Activated CD8-positive, alpha-beta memory T cell treated with anti-CD3 and anti-CD28 coated beads, Interleukin-2, amount 50 U/mL, for 4 hours (primary cell): ENCODE data around the gene CREB5.

ENCODE experiments used
- DNase-seq: peaks from one replicate; pipeline ENCODE4 v3.0.0-alpha.2; 2020

Gene CREB5

DNA sequence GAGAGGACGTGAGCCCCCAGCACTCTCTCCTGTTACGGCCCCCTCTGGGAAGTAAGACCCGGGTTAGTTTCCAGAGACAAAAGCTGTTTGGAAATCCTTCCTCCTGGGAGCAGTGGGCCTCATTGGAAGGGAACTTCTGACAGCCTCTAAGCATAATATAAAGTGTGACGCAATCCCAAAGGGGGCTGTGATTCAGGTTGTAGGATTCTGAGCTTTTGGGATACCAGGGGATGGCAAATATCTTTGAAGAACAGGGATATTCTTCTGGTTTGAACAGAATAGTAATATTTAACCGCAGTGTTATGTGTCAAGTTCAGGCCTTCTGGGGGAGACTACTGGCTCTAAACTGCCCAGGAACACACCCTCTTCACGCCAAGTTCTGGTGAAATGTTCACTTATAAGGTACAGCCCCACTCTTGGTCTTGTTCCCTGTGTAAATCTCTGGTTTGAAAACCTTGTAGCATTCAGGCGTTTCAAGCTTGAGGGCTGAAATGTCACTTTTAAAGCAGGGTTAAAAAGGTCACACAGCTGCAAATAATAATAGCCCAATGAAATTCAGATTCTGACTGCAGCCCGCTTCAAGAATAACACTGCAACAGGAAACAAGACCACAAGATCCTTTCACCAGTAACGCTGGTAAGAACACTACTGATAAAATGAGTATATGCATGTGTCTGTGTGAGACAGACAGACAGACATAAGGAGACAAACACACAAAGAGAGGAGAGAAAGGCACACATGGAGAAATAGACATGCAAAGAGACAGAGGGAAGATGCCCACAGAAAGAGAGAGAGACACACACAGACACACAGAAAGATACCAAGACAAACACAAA lies 69.0 kb downstream of the CREB5 start:
- DNase-seq: no peak

DNA sequence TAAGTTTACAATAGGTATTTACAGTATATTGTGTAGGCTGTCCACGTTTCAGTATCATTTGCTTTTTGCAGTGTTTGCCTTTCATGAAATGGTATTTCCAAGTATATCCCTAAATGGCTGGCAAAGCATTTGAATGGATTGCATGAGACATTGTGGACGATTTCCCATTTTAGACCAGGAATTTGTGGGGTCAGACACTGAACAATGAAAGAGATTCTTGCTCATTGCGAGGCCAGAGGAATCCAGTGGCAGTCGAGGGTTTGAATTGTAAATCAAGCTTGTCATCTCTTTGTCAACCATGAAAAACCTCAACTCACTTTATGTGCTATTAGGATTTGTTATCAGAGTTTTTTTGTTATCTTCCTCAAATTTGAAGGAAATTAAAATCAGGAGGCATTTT lies 70.8 kb downstream of the CREB5 start:
- no peak for DNase-seq

DNA sequence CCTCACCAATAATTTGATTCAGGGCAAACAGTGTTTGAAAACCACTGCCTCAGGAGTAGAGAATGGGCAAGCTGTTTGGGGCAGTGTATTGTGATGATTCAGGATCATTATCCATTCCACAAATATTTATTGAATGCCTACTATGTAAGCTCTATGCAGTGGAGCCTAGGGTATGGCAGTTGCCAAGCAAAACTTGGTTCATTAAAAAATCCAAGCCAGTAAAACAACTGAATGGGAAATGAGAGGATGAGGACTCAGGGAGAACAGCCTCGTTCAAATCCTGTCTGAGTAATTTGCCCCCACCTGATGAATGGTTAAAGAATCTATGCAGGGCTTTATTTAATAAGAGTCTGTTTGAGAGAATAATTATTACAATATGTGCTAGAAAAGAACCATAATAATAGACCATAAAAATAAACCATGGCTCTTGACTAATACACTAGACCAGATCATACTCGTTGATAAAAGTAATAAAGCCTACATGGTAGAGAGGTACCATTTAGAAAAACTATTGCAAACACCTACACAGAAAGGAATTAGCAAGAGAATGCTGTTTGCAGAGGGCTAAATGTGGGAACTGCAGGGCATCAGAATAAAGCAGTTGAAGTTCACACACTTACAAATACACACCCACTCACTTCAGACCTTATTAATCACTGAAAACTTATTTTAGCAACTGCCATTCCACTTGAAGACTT lies 71.7 kb downstream of the CREB5 start:
- DNase-seq: no peak

DNA sequence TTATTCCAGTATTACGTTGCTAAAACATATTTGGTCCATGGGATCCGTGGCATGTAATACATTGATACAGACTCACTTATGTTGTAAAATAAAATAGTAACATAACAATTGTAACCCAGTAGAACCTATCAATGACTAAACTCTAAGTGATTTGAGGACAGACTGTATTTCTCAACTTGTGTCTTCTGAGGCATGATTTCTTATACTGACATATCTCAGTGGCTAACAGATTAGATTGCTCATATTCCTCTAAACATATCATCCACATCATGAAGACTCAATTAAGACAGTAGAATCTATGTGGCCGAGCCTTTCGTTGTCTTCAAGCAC lies 72.3 kb downstream of the CREB5 start:
- DNase-seq: no peak

DNA sequence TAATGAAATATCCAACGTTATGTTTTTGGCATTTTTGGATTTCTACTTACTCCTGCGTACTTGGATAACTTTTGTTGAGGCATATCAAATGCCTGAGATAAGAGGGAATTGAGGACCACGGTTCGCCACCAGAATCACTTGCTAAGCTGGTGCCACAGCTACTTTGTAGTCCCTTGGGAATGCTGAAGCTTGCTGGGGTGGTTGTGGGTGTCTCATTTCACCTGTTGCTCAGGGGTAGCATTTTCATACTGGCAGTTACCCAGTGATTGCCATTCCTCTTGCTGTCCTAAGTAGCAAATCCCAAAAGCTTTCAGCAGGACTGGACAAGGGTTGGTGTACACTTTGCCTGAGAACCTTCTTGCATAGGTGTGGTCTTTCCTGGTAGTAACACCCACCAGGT lies 75.2 kb downstream of the CREB5 start:
- DNase-seq: no peak

DNA sequence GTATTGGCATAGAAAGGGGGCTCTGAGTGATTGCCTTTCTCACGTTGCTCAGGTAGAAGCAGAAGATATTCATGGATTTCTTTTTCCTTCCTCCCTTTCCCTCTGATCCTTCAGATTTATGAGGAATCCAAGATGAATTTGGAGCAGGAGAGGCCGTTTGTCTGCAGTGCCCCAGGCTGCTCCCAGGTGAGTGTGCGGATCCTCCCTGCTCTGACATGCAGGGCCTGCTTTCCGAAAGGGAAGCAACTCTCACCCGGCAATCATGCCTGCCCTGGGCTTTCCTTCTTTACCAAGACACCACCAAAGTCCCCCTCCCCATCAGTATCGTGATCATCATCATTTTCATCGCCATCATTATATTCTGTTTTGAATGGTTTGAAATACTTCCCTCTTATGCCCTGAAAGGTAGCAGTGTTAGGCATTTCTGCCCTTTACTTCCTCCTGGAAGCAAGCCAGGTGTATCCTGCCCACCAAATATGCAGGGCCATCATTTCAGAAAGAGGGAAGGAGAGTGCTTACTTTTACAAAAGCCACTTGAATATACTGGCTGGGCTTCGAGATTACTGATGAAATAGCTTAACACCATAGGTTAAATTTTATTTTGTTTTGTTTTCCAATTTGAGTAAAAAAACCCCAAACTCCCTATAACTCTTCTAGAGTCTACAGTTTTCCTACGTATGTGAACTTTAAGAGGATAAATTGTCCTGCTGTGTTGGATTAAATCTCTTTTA lies 75.9 kb downstream of the CREB5 start:
- DNase-seq: no peak

DNA sequence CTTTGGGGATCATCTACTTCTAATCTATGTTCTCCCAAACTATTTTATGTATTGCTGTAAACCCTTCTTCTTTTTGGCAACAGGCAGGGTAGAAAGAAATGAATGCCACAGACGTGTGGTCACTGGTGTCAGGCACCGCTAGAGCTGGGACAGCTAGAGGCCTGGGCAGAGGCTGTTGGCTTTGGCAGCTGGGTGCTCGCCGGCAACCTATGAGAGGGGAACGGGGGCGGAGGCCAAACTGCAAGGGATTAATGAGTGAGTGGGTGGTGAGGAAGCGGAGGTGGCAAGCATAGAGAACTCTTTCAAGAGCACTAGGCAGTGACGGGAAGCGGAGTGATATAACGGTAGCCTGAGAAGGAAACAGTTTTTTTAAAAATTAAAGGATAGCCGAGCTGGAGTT lies 78.5 kb downstream of the CREB5 start:
- DNase-seq: no peak

DNA sequence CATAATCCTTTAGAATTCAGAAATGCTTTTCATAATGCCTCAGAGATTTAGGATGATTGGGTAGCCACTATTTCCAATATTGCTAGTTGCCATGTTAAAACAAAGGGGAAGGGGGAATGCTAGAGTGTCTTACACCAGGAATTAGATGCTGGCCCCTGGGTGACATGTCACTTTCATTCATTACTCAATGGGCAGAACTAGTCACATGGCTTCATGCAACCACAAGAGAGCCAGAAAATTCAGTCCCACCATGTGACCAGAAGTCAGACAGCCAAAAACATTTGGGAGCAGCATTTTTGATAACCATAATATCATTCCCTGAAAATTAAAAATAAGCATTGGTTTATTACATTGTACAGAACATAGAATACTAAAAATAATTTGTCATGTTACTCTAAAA lies 81.2 kb downstream of the CREB5 start:
- DNase-seq: no peak

DNA sequence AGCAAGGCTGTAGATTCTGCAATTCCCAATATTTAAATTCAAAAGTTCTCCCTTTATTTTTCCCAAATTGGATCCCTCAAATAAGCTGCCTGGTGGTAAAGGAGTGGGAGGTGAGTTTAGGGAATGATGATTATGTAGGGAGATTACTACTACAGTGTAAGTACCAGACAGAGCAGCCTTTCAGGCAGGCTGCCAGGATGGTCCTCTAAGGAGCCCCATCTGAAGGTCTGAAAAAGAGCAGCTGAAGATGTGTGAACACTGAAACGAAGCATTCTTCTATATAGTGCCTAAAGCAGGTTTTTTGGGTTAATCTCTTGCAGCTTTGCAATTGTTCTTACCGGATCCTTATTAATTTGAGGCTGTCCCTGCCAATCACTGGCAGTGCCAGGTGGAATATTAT lies 84.7 kb downstream of the CREB5 start:
- no peak for DNase-seq

DNA sequence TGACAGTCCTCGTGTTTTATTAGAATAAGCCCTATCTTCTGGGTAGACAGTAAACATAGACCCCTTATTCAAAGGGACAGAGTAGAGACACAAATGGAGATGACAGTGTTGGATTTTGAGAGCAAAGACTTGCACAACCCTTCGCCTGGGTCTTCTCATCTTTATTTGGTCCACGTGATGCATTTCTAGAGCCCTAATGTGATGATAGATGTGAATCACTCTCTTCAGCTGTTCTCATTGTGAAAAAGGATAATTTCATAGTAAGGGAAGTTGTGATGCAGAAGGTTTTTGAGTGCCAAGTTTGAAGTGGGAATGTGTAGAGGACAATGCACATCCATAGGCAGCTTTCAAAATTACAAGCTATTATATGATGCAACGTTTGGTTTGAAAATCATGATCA lies 86.3 kb downstream of the CREB5 start:
- no peak for DNase-seq

DNA sequence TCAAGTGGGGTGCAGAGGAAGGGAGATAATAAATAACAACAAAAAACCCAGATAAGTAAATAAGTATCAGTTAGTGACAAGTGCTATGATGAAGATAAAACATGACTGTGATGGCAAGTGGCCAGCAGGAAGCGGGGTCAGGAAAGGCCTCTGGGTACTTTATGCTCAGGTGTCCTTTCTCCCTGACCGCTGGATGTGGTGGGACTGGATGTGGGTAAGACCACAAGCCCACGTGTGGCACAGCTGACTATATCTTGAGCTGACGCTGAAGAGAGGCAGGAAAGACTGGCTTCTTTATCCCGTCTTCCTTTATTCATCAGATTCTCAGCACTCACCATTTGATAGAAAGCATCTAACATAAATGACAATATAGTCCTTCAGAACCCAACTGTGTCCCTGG lies 87.8 kb downstream of the CREB5 start:
- no peak for DNase-seq

DNA sequence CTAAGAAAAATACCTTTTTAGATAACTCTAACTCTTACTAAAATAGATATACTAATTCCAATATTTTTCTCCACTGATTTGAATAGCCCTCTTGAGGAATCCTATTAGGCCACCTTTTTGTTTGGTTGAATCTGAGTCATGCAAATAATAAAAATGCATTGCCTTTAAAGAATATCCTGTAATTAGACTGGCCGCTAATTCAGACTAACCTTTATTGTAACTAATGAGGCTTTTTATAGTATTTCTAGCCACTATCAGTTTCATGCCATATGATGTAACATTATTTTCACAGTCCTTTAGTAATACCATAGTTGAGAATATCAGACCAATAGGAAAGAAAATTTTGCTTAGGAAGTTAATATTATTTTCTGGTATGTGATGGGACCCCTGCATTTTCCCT lies 90.1 kb downstream of the CREB5 start:
- no peak for DNase-seq

DNA sequence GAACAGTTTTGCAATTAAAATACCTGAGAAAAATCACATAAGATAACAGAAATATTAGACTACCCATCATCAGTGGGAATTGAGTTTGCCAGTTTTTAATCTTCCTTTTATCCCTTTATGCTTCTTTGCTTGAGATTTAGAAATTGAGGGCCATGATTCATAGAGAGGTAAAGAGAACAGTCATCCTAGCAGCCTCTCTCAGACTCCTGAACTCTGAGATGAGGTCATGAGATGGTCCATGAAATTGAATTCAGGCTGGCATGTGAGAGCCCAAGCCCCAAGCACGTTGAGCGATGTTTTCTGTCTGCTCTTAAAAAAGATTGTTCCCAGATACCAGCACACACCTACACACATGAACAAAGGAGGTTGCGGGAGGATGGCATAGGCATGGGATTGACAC lies 91.1 kb downstream of the CREB5 start:
- no peak for DNase-seq

DNA sequence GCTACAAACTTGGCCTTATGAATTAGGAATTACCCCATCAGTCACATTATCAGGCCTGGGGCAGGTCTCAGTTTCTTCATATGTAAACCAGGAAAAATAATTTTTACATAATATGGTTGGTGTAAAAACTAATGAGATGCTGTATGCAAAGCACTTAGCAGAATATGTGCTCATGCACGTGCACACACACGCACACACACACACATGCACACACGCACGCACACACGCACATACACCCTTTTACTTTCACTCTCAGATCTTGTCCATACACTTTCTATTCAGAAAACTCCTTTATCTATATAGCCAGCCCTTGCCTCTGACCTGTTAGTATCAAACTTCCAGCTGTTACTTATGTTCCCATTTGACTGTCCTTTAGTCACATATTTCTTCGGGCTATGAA lies 92.7 kb downstream of the CREB5 start:
- no peak for DNase-seq

DNA sequence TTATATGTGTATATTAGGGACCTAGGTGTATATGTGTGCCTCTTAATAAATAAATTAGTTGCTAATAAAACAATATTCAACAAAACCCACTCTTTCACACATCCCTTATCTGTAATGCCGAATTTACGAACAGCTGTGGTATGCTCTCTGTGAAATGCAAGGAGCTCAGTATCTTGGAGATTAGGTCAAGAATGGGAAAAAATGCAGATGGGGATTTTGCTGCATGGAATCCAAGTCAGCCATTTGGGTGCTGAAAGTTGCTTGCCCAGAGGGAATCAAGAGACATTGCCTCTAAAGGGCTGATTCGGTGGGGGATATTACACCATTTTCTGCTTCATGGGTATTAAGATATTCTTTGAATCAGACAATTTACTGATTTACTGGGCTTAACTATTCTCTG lies 93.5 kb downstream of the CREB5 start:
- DNase-seq: no peak

DNA sequence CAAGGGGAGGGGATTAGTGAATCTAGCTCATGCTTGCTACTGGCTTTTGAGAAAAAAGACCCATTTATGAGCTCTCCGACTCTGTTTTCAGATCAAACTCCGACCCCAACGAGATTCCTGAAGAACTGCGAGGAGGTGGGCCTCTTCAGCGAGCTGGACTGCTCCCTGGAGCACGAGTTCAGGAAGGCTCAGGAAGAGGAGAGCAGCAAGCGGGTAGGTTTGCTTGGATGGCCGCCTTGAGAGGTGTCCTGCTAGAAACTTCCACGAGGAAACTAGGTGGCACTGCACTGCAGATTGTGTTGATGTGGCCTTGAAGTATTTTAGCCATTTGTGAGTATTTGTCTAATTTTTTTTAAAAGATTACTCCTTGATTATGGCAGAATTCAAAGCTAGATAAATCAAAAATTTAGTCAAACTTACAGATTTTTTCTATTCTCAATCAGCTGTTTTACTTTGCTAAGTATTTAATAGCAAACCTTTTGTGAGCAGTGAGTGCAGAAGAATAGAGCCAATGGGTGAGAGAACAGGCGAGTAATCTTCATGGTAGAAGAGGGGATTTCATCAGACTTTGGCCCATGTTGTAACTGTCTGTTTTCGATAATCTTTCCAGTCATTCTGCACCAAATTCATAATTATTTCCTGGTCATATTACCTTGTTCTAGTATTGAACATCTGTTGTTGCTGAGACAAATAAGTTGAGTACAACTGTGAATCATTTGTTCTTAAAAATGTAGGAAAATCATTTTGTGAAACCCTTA lies 95.4 kb downstream of the CREB5 start:
- no peak for DNase-seq

DNA sequence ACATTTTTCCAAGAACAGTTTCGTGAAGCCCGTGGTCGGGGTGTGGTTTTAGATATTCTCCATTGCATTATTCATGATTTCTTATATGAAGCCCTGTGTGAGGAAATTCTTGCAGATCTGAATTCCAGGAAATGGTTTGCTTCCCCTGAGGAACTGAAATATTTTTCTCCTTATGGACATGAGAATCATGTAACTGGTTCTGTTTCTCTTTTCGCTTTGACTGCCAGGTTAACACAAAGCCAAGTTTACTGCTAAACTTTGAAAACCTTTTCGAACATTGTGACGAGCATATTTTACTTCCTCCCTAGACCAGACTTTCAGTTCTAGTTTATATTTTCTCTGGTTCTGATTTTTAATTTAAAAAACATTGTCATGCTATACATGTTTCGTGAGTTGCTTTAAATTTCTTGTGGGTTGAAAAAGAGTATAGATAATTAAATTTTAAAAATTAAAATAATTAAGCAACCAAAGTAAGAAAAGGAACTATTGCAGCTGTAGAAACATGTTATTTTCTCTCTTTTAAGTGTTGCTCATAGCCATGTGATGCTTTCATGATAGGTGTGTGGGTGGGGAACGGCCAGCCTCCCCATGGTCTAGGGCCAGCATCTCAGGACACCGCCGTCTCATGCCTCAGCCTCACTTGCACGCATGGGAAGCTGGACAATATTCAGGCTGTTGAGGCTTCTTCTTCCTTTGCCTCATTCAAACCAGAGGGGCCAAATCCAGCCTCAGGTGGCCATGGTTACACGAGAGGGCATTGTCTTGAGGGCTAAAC lies 97.1 kb downstream of the CREB5 start:
- DNase-seq: no peak

DNA sequence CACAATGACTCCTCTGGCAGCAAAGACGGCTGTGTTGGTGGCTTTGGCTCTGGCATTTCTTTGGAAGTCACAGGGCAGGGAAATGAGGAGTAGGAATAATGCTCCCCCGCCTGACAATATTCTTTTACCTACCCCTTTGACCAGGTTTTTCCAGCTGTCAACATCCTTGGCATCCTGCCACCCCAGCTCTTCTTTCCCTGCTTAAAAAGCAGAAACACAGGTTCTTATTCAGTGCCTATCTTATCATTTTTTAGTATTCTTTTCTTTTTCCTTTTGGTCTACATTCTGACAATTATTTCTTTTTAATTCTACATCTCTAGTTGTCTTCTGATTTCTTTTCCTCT lies 97.7 kb downstream of the CREB5 start:
- DNase-seq: no peak

DNA sequence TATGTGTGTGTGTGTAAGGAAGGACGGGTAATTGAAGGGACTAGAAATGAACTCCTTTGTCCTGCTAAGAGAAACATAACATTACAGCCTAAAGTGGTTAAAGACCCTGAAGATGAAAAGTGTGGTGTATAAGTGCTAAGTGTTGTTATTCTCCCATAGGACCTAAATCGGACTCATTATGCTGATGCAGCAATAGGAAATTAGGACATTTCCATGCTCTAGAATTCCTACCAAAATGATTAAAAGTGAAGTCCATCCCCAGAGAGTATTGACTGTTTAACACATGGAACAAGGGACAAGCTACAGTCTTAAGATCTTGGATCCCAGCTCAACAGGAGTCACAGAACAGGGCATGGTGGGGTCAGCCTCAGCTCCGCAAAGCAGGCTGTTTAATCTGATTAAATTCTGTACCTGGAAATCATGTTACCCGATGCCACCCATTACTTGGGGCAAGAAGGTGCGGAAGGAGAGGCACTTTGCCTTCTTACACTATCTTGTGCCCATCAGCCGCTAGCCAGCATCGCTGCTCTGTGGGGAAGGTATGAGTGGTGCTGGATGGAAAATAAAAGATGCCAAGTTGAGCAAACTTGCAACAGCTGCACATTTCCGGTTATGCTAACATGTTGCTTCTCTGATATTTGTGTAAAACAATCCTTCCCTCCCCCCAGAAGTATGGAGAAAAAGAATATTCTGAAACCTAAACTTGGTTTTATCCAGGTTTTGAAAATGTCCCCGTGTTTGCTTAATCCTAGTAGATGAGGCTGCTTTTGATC lies 100.5 kb downstream of the CREB5 start:
- no peak for DNase-seq

DNA sequence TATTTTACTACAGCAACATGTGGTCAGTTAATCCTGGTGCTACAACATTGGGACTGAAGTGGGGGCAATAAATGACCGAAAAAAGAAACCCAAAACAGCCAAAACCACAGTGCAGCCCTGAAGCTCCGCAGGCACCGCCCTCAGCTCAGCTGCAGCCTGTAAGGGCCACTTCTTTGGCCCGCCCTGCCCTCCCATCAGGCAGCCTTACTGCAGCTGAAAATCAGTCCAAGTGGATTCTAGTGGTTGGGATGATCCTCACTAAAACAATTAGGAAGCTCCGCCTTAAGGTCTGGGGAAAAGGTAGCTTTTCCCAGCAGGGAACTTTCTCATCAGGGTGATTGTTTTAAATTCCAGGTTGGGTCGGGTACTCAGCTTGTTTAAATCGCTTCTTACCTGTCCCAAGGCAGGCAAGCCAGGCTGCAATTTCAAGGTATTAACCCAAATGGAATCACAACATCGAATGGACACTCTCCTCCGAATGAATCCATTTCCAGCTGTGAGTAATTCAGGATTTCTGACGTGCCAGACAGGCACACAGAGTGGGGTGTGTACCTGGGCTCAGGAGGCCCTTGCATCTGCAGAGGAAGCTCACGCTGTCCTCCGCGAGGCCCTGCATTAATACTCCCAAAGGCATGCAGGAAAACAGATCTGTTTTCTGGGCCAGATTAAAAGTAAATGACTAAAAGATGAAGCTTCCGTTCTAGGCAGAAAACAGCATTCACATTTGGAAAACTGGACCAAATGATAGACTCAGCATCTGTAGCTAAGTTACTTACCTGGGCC lies 104.3 kb downstream of the CREB5 start:
- no peak for DNase-seq

DNA sequence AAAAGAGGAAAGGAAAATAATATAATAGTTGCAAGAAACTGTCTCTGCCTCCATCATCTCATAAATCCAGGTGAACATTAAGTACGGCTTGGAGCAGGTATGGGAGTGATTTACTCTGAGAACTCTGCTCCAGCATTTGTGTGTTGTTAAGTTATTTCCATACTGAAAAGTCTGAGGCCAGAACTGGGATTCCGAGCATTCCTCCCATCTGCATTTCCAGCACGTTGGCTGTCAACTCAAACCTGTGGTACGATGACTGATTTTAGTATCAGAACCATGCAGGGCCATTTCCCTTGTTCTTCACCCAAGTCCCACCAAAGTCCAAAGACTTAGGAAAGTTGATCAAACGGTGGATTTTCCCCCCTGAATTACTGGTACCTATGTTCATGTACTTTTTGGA lies 104.9 kb downstream of the CREB5 start:
- DNase-seq: no peak
